Fibroblast of lung (primary cell): ENCODE measurements around the gene SHISAL1. TPM values are rescaled to one million over a fixed set of nuclear protein-coding genes. Genes with fewer than 3 reads are reported as not detected.

Experiments used
- DNase-seq, 2 donors: peaks; one replicate each; pipeline versions ENCODE4 v3.0.0 to v3.0.0-alpha.2; 2010; ENCODE audit warnings: low read depth in 2 of 2
- H2AFZ ChIP-seq: 2 replicates; pipeline ENCODE4 v1.5.1; 2012; ENCODE audit warnings: low read length, control low read depth, inconsistent platforms
- H3K27ac ChIP-seq: 2 replicates; pipeline ENCODE4 v1.5.1; 2011; ENCODE audit warnings: low read length, control low read depth; ENCODE audit not compliant: insufficient read depth
- H3K27me3 ChIP-seq: 2 replicates; pipeline ENCODE4 v1.5.1; 2011; ENCODE audit warnings: mild to moderate bottlenecking, low read length; ENCODE audit not compliant: control insufficient read depth, insufficient read depth
- H3K36me3 ChIP-seq: 2 replicates; pipeline ENCODE4 v1.5.1; 2011; ENCODE audit warnings: low read length; ENCODE audit not compliant: control insufficient read depth, insufficient read depth
- H3K4me1 ChIP-seq: 2 replicates; pipeline ENCODE4 v1.5.1; 2011; ENCODE audit warnings: low read length; ENCODE audit not compliant: control insufficient read depth, insufficient read depth; ENCODE audit errors: extremely low read depth
- H3K4me2 ChIP-seq: 2 replicates; pipeline ENCODE4 v1.5.1; 2011; ENCODE audit warnings: low read length, control low read depth; ENCODE audit not compliant: insufficient read depth; ENCODE audit errors: extremely low read depth
- H3K4me3 ChIP-seq, 4 experiments: fragments of 200-600 bp in 1 of 4; sonication (generic) in 1 of 4; replicated peaks in 1 of 4; 2 replicates each; pipeline ENCODE4 v1.5.1; 2011 to 2016; ENCODE audit warnings: low read length in 4 of 4, low read depth in 3 of 4, mild to moderate bottlenecking in 3 of 4, control low read depth in 2 of 4, inconsistent platforms in 1 of 4, mixed read lengths in 1 of 4; ENCODE audit not compliant: insufficient read depth in 1 of 4; ENCODE audit errors: control extremely low read depth in 1 of 4
- H3K79me2 ChIP-seq: 2 replicates; pipeline ENCODE4 v1.5.1; 2012; ENCODE audit warnings: mild to moderate bottlenecking, low read length, inconsistent platforms; ENCODE audit not compliant: control insufficient read depth, insufficient read depth
- H3K9ac ChIP-seq: 2 replicates; pipeline ENCODE4 v1.5.1; 2011; ENCODE audit warnings: mild to moderate bottlenecking, low read length, control low read depth; ENCODE audit not compliant: insufficient read depth
- H3K9me3 ChIP-seq: 2 replicates; pipeline ENCODE4 v1.5.1; 2012; ENCODE audit warnings: low read depth, low read length; ENCODE audit not compliant: control insufficient read depth, insufficient read depth
- H4K20me1 ChIP-seq: 2 replicates; pipeline ENCODE4 v1.5.1; 2011; ENCODE audit warnings: low read length; ENCODE audit not compliant: control insufficient read depth, insufficient read depth; ENCODE audit errors: extremely low read depth
- EZH2 ChIP-seq: IDR thresholded peaks from 2 replicates; pipeline ENCODE4 v1.5.1; 2012; ENCODE audit warnings: low read length, control low read depth, mild to moderate bottlenecking; ENCODE audit errors: missing control alignments
- polyA plus RNA-seq, 2 donors: library from polyadenylated mRNA; depleted of rRNA in 1 of 2; stranded (reverse) in 1 of 2; unstranded in 1 of 2; fragments of >200 nt; gene quantifications; 2 replicates each; pipeline ENCODE4 v1.2.1, GENCODE V29; 2011 to 2012; ENCODE audit warnings: missing spikeins in 1 of 2
- total RNA-seq: library from RNA; depleted of rRNA; stranded (reverse); fragments of >200 nt; gene quantifications from 2 replicates; pipeline ENCODE4 v1.2.1, GENCODE V29; 2014
- TF ChIP-seq, protein P1 (sequence below), 2 donors: IDR thresholded peaks in 1 of 2; conservative IDR thresholded peaks in 1 of 2; 1 replicate in 1 of 2; 2 replicates in 1 of 2; pipeline ENCODE4 v1.5.1; 2011 to 2012; ENCODE audit warnings: low read length in 2 of 2, control low read depth in 1 of 2, inconsistent platforms in 1 of 2, low read depth in 1 of 2, mild to moderate bottlenecking in 1 of 2

Gene SHISAL1
- total and polyA plus RNA-seq, 2 donors (not counting 1 experiment from before 2014, with no cell fraction given) = 0.73 to 3.5 TPM

DNA sequence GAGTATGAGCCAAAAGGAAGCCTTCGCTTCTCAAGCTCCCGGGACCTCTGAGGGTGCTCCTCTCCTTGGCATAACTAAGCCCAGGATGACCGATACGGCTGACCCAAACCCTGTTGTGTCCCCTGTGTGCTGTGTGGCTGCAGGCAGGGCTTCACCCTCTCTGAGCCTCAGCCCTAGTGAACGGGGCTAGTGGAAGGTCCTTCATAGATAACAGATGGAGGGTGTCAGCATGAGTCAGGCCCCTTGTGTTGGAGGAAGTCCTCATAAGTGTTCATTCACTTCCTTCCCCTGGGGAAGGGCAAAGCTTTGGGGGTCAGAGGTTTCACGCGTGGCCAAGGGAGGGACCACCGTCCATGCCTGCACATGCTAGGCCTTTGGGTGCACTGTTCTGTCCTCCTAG lies 21.5 kb downstream of the SHISAL1 start:
- Histone ChIP-seq H3K36me3 (no peaks in the 10 kb centered on the region), H3K9me3 (no peaks in the 10 kb centered on the region), H3K79me2 (no peaks in the 10 kb centered on the region), H3K4me1 (peaks cover 11% of the 10 kb centered on the region), H4K20me1 (no peaks in the 10 kb centered on the region), H3K27me3 (peaks cover 2% of the 10 kb centered on the region), H2AFZ (no peak overlapping the region), H3K9ac (no peak overlapping the region), H3K4me2 (no peak overlapping the region), H3K27ac (no peak overlapping the region), H3K4me3 (no peak overlapping the region)
- no peak for TF ChIP-seq EZH2
- TF ChIP-seq, protein P1, sequence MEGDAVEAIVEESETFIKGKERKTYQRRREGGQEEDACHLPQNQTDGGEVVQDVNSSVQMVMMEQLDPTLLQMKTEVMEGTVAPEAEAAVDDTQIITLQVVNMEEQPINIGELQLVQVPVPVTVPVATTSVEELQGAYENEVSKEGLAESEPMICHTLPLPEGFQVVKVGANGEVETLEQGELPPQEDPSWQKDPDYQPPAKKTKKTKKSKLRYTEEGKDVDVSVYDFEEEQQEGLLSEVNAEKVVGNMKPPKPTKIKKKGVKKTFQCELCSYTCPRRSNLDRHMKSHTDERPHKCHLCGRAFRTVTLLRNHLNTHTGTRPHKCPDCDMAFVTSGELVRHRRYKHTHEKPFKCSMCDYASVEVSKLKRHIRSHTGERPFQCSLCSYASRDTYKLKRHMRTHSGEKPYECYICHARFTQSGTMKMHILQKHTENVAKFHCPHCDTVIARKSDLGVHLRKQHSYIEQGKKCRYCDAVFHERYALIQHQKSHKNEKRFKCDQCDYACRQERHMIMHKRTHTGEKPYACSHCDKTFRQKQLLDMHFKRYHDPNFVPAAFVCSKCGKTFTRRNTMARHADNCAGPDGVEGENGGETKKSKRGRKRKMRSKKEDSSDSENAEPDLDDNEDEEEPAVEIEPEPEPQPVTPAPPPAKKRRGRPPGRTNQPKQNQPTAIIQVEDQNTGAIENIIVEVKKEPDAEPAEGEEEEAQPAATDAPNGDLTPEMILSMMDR (conservative IDR thresholded peaks at IDR 0.05 in 1 of 2, IDR thresholded peaks at IDR 0.05 in 1 of 2; ENCODE audit: low read depth in 1 of 2, low read length in 2 of 2) = no peak
- DNase-seq = peak in 1 of 2 donors; percentile 19

DNA sequence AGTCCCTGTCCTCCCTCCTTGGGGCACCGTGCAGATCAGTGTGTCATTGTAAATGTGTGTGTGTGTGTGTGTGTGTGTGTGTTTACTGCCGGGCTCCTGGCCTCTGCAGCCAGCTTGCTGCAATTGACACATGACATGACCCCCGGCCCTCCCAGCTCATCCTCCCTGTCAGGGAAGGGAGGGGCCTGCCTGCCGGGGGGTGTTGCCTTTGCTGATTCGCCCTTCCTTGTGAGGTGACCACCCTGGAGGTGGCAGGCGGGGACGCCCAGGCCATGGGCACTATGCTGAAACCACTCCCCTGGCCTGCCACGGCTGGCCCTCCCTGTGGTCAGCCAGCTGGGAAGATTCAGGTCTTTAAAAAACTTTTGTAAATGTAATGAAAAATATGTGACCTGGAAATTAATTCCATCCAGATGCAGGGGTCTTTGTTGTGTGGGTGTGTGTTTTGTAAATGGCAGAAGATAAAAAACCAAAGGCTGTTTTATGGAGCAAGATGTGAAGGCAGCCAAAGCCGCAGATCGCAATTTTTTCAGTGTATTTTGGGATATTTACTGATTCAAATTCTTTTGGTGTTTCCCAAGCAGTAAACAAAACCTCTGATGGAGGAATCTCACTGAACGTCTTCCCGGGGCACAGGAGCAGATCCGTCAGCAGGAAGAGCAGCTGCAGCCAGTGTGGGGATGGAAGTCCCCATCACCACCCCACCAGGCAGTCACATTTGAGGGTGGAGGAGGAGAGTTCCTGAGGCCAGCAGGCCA lies 23.2 kb downstream of the SHISAL1 start:
- peak in 1 of 2 donors; percentile 37 for DNase-seq
- peaks cover 11% of the 10 kb centered on the region for H3K4me1 ChIP-seq
- peaks cover 2% of the 10 kb centered on the region for H3K27me3 ChIP-seq
- TF ChIP-seq EZH2 = no peak
- TF ChIP-seq, protein P1 (conservative IDR thresholded peaks at IDR 0.05 in 1 of 2, IDR thresholded peaks at IDR 0.05 in 1 of 2; ENCODE audit: low read depth in 1 of 2, low read length in 2 of 2) = no peak
- no peak overlapping the region for H3K4me3 ChIP-seq
- no peaks in the 10 kb centered on the region for H4K20me1 ChIP-seq
- H3K79me2 ChIP-seq = no peaks in the 10 kb centered on the region
- no peak overlapping the region for H3K4me2 ChIP-seq
- H3K27ac ChIP-seq = no peak overlapping the region
- no peak overlapping the region for H3K9ac ChIP-seq
- H3K9me3 ChIP-seq = no peaks in the 10 kb centered on the region
- no peak overlapping the region for H2AFZ ChIP-seq
- no peaks in the 10 kb centered on the region for H3K36me3 ChIP-seq

- Histone ChIP-seq H2AFZ (no peak overlapping the region), H3K79me2 (no peaks in the 10 kb centered on the region), H3K4me1 (peaks cover 11% of the 10 kb centered on the region), H3K9me3 (no peaks in the 10 kb centered on the region), H3K27ac (no peak overlapping the region), H4K20me1 (no peaks in the 10 kb centered on the region), H3K4me3 (no peak overlapping the region), H3K9ac (no peak overlapping the region), H3K27me3 (peaks cover 2% of the 10 kb centered on the region), H3K4me2 (no peak overlapping the region), H3K36me3 (no peaks in the 10 kb centered on the region)
- no peak for DNase-seq
- TF ChIP-seq, protein P1 (conservative IDR thresholded peaks at IDR 0.05 in 1 of 2, IDR thresholded peaks at IDR 0.05 in 1 of 2; ENCODE audit: low read depth in 1 of 2, low read length in 2 of 2) = no peak
- no peak for TF ChIP-seq EZH2
These were observed 23.8 kb downstream of the SHISAL1 start for GRCh38 chr22:44288913-44289312.
